ENCODE measurements around the gene FOLR2. TPM values are rescaled to one million over a fixed set of nuclear protein-coding genes. Genes with fewer than 3 reads are reported as not detected.
"Not testable (repeated sequence)": the region's sequence is repeated elsewhere in the genome, so short reads cannot be mapped to it uniquely, and the experiment has no call there.

FOLR2 gene
- total and polyA plus RNA-seq, 4 donors: 9.4 to 31.5 (median 16.7) TPM

- WGBS: 78% methylated on average over 7 of the region's 7 CpGs
- Histone ChIP-seq H3K9me3 (ENCODE audit: control insufficient read depth in 4 of 4, low read length in 3 of 4) (no peaks in the 10 kb centered on the region), H3K4me1 (ENCODE audit: control insufficient read depth in 4 of 4, insufficient read depth in 4 of 4, low read length in 3 of 4) (no peaks in the 10 kb centered on the region), H3K4me3 (ENCODE audit: low read depth in 1 of 3, low read length in 3 of 3) (no peak overlapping the region), H3K36me3 (ENCODE audit: control insufficient read depth in 4 of 4, insufficient read depth in 3 of 4, low read depth in 1 of 4, low read length in 3 of 4) (no peaks in the 10 kb centered on the region), H3K27ac (ENCODE audit: low read depth in 1 of 2, low read length in 2 of 2) (no peak overlapping the region), H3K27me3 (ENCODE audit: control insufficient read depth in 4 of 4, insufficient read depth in 4 of 4, low read length in 3 of 4) (no peaks in the 10 kb centered on the region), H3K9ac (ENCODE audit: low read depth in 1 of 2, low read length in 2 of 2) (no peak overlapping the region)
- TF ChIP-seq HNF4A (conservative IDR thresholded peaks at IDR 0.05) (no peak), RXRA (IDR thresholded peaks at IDR 0.05) (no peak), MAX (IDR thresholded peaks at IDR 0.05) (no peak), NR2F2 (IDR thresholded peaks at IDR 0.05) (no peak), REST (IDR thresholded peaks at IDR 0.05) (no peak), SP1 (IDR thresholded peaks at IDR 0.05) (no peak)
- DNase-seq (ENCODE audit: low spot score): no peak
Measured at GRCh38 chr11:72179049-72179803, 37.4 kb upstream of the FOLR2 start.

- Histone ChIP-seq H3K27me3 (ENCODE audit: control insufficient read depth in 4 of 4, insufficient read depth in 4 of 4, low read length in 3 of 4) (no peaks in the 10 kb centered on the region), H3K27ac (ENCODE audit: low read depth in 1 of 2, low read length in 2 of 2) (no peak overlapping the region), H3K4me3 (ENCODE audit: low read depth in 1 of 3, low read length in 3 of 3) (no peak overlapping the region), H3K9me3 (ENCODE audit: control insufficient read depth in 4 of 4, low read length in 3 of 4) (no peaks in the 10 kb centered on the region), H3K4me1 (ENCODE audit: control insufficient read depth in 4 of 4, insufficient read depth in 4 of 4, low read length in 3 of 4) (no peaks in the 10 kb centered on the region), H3K36me3 (ENCODE audit: control insufficient read depth in 4 of 4, insufficient read depth in 3 of 4, low read depth in 1 of 4, low read length in 3 of 4) (no peaks in the 10 kb centered on the region), H3K9ac (ENCODE audit: low read depth in 1 of 2, low read length in 2 of 2) (no peak overlapping the region)
- DNase-seq (ENCODE audit: low spot score): no peak
- TF ChIP-seq TAF1 (conservative IDR thresholded peaks at IDR 0.05) (no peak), CTCF (IDR thresholded peaks at IDR 0.05; ENCODE audit: low read depth, low read length, missing input control) (no peak), YY1 (IDR thresholded peaks at IDR 0.05) (no peak), EGR1 (IDR thresholded peaks at IDR 0.05; ENCODE audit: low read depth in 2 of 2) (no peak), ZBTB33 (IDR thresholded peaks at IDR 0.05) (no peak), RAD21 (IDR thresholded peaks at IDR 0.05) (no peak), ATF3 (IDR thresholded peaks at IDR 0.05) (no peak), SP1 (IDR thresholded peaks at IDR 0.05) (no peak)
- WGBS: 79% methylated on average over 4 of the region's 4 CpGs
Measured at GRCh38 chr11:72179804-72180396, 36.7 kb upstream of the FOLR2 start.

- H3K9ac ChIP-seq (ENCODE audit: low read depth in 1 of 2, low read length in 2 of 2); H3K36me3 ChIP-seq (ENCODE audit: control insufficient read depth in 4 of 4, insufficient read depth in 3 of 4, low read depth in 1 of 4, low read length in 3 of 4); H3K27ac ChIP-seq (ENCODE audit: low read depth in 1 of 2, low read length in 2 of 2); H3K4me3 ChIP-seq (ENCODE audit: low read depth in 1 of 3, low read length in 3 of 3); H3K4me1 ChIP-seq (ENCODE audit: control insufficient read depth in 4 of 4, insufficient read depth in 4 of 4, low read length in 3 of 4); H3K27me3 ChIP-seq (ENCODE audit: control insufficient read depth in 4 of 4, insufficient read depth in 4 of 4, low read length in 3 of 4); H3K9me3 ChIP-seq (ENCODE audit: control insufficient read depth in 4 of 4, low read length in 3 of 4); DNase-seq (ENCODE audit: low spot score): not testable (repeated sequence)
- WGBS: 67% methylated on average over 7 of the region's 7 CpGs
Measured at GRCh38 chr11:72180892-72181552, 35.6 kb upstream of the FOLR2 start.

GRCh38 chr11:72181553-72181958 is 35.0 kb upstream of the FOLR2 start:
- H3K9ac ChIP-seq (ENCODE audit: low read depth in 1 of 2, low read length in 2 of 2); H3K27me3 ChIP-seq (ENCODE audit: control insufficient read depth in 4 of 4, insufficient read depth in 4 of 4, low read length in 3 of 4); H3K36me3 ChIP-seq (ENCODE audit: control insufficient read depth in 4 of 4, insufficient read depth in 3 of 4, low read depth in 1 of 4, low read length in 3 of 4); H3K9me3 ChIP-seq (ENCODE audit: control insufficient read depth in 4 of 4, low read length in 3 of 4); H3K4me1 ChIP-seq (ENCODE audit: control insufficient read depth in 4 of 4, insufficient read depth in 4 of 4, low read length in 3 of 4); H3K27ac ChIP-seq (ENCODE audit: low read depth in 1 of 2, low read length in 2 of 2); H3K4me3 ChIP-seq (ENCODE audit: low read depth in 1 of 3, low read length in 3 of 3); DNase-seq (ENCODE audit: low spot score): not testable (repeated sequence)
- WGBS: 80% methylated on average over 3 of the region's 3 CpGs
